Nephron progenitor cell (in vitro differentiated cells): ENCODE results near the gene BNC1.

Experiments
- DNase-seq: peaks from one replicate; pipeline ENCODE4 v3.0.0; 2021
- H3K27ac Mint-ChIP-seq: 2 replicates; pipeline ENCODE4 v1.8.0; 2021; ENCODE audit warnings: mild to moderate bottlenecking, moderate library complexity, mixed read lengths
- H3K27me3 Mint-ChIP-seq: 2 replicates; pipeline ENCODE4 v1.8.0; 2021; ENCODE audit warnings: mild to moderate bottlenecking, low read depth, mixed read lengths; ENCODE audit not compliant: poor library complexity
- H3K36me3 Mint-ChIP-seq: 2 replicates; pipeline ENCODE4 v1.8.0; 2021; ENCODE audit warnings: low read depth, mixed read lengths
- H3K4me1 Mint-ChIP-seq: 2 replicates; pipeline ENCODE4 v1.8.0; 2021; ENCODE audit warnings: mixed read lengths
- H3K4me3 Mint-ChIP-seq: 2 replicates; pipeline ENCODE4 v1.8.0; 2021; ENCODE audit warnings: mild to moderate bottlenecking, moderate library complexity, mixed read lengths
- H3K9me3 Mint-ChIP-seq: 2 replicates; pipeline ENCODE4 v1.8.0; 2021; ENCODE audit warnings: mild to moderate bottlenecking, moderate library complexity, mixed read lengths
- CTCF ChIP-seq: fragments of 200-600 bp; sonication (generic); IDR thresholded peaks from 2 replicates; pipeline ENCODE4 v1.5.0; 2021; ENCODE audit warnings: antibody characterized with exemption

BNC1 gene

GRCh38 chr15:83320844-83321243 lies 36.4 kb upstream of the BNC1 start:
- no peaks in the 10 kb centered on the region for H3K9me3 Mint-ChIP-seq

GRCh38 chr15:83320404-83320803 lies 35.9 kb upstream of the BNC1 start:
- Mint-ChIP-seq H3K27ac (no peak overlapping the region), H3K9me3 (no peaks in the 10 kb centered on the region), H3K4me3 (no peak overlapping the region), H3K4me1 (peaks cover 29% of the 10 kb centered on the region), H3K36me3 (no peaks in the 10 kb centered on the region), H3K27me3 (peaks cover 6% of the 10 kb centered on the region)
- DNase-seq = no peak
- TF ChIP-seq CTCF = no peak

More at GRCh38 chr15:83320844-83321243, 36.4 kb upstream of the BNC1 start:
- H3K4me3 Mint-ChIP-seq = no peak overlapping the region
- peaks cover 29% of the 10 kb centered on the region for H3K4me1 Mint-ChIP-seq
- no peak overlapping the region for H3K27ac Mint-ChIP-seq
- peaks cover 6% of the 10 kb centered on the region for H3K27me3 Mint-ChIP-seq
- TF ChIP-seq CTCF = no peak
- H3K36me3 Mint-ChIP-seq = no peaks in the 10 kb centered on the region
- no peak for DNase-seq

- Mint-ChIP-seq H3K4me1 (peaks cover 29% of the 10 kb centered on the region), H3K27me3 (peaks cover 6% of the 10 kb centered on the region), H3K9me3 (no peaks in the 10 kb centered on the region), H3K27ac (no peak overlapping the region), H3K36me3 (no peaks in the 10 kb centered on the region), H3K4me3 (no peak overlapping the region)
- no peak for TF ChIP-seq CTCF
- no peak for DNase-seq
These were observed 35.3 kb upstream of the BNC1 start for GRCh38 chr15:83319771-83320170.

- DNase-seq = no peak
- Mint-ChIP-seq H3K4me1 (peaks cover 22% of the 10 kb centered on the region), H3K27ac (no peak overlapping the region), H3K27me3 (peaks cover 6% of the 10 kb centered on the region), H3K4me3 (no peak overlapping the region), H3K9me3 (no peaks in the 10 kb centered on the region), H3K36me3 (no peaks in the 10 kb centered on the region)
- no peak for TF ChIP-seq CTCF
These were observed 34.5 kb upstream of the BNC1 start for GRCh38 chr15:83318861-83319415.

- no peak for DNase-seq
- Mint-ChIP-seq H3K36me3 (no peaks in the 10 kb centered on the region), H3K27ac (no peak overlapping the region), H3K9me3 (no peaks in the 10 kb centered on the region), H3K4me1 (peaks cover 13% of the 10 kb centered on the region), H3K4me3 (no peak overlapping the region), H3K27me3 (peaks cover 8% of the 10 kb centered on the region)
- TF ChIP-seq CTCF = no peak
These were observed 33.6 kb upstream of the BNC1 start for GRCh38 chr15:83318036-83318435.

- H3K27ac Mint-ChIP-seq = no peak overlapping the region
- H3K9me3 Mint-ChIP-seq = no peaks in the 10 kb centered on the region
- no peak for TF ChIP-seq CTCF
- H3K4me1 Mint-ChIP-seq = peaks cover 20% of the 10 kb centered on the region
- peaks cover 6% of the 10 kb centered on the region for H3K27me3 Mint-ChIP-seq
- H3K4me3 Mint-ChIP-seq = no peak overlapping the region
- no peaks in the 10 kb centered on the region for H3K36me3 Mint-ChIP-seq
- no peak for DNase-seq
These were observed 27.6 kb upstream of the BNC1 start for GRCh38 chr15:83312071-83312470.
